Measurements from ENCODE around the gene EN1.

The EN1 gene

DNA sequence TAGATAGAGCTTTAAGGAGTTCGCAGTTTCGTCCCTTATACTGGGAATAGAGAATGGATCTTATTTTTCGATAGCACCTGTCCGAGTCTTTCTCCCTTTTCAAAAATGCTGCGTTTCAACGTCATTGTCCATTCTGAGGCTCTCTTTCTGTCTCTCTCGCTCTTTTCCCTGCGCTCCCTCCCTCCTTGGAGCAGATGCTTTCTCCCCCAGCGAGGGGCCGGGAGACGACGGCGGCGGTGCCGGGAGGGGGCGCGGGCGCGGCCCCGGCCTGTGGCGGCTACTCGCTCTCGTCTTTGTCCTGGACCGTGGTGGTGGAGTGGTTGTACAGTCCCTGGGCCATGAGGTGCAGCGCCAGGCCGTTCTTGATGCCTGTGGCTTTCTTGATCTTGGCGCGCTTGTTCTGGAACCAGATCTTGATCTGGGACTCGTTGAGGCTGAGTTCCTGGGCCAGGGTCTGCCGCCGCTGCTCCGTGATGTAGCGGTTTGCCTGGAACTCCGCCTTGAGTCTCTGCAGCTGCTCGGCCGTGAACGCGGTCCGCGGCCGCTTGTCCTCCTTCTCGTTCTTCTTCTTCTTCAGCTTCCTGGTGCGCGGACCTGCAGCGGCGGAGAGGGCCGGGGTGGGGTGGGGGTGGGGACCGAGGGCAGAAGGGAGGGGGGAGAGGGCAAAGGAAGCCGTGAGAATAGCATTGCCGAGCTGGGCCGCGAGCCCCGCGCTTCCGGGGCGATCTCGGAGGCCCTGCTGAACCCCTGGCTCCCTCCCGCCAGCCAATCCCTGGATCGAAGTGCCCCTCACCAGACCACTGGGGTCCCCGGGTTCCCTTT is 4.6 kb downstream of the EN1 start:
- no peak for DNase-seq

- DNase-seq: no peak
Measured at GRCh38 chr2:118841828-118842461, 5.5 kb downstream of the EN1 start.

- DNase-seq: no peak
Measured at GRCh38 chr2:118841450-118841827, 6.0 kb downstream of the EN1 start.

DNA sequence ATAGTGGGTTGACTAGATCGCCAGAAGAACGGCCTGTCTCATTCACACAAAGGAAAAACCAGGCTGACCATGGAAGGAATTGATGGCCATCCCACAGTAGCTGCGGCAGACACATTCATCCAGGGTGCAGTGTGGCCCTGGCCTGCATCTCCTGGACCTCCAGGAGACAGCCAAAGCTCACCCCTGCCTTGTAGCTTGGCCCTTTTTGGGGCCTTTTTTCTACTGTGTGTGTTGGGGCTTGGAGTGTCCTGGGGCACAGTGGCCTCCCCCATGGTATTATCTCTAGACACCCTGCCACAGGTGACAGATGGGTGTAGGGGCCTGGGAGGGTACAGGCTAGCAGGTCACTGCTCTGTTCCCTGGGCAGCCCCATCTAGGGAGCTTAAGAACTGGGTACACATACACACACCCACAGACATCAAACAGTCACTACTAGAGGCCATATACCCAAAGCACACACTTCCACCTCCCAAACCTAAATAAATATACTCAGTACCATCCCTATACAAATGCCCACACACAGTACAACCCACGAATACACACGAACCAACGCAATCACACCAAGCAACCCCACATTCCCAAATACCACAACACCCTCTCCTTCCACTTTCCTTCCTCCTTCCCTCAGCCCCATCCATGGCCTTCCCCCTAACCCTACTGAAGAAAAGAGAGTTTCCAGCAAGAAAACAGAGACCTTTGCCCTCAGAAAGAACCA is 8.6 kb downstream of the EN1 start:
- DNase-seq: no peak

- no peak for DNase-seq
Measured at GRCh38 chr2:118837621-118838020, 9.8 kb downstream of the EN1 start.

GRCh38 chr2:118837067-118837466 is 10.4 kb downstream of the EN1 start:
- DNase-seq: no peak

- DNase-seq: no peak
Measured at GRCh38 chr2:118836411-118836930, 11.0 kb downstream of the EN1 start.

DNA sequence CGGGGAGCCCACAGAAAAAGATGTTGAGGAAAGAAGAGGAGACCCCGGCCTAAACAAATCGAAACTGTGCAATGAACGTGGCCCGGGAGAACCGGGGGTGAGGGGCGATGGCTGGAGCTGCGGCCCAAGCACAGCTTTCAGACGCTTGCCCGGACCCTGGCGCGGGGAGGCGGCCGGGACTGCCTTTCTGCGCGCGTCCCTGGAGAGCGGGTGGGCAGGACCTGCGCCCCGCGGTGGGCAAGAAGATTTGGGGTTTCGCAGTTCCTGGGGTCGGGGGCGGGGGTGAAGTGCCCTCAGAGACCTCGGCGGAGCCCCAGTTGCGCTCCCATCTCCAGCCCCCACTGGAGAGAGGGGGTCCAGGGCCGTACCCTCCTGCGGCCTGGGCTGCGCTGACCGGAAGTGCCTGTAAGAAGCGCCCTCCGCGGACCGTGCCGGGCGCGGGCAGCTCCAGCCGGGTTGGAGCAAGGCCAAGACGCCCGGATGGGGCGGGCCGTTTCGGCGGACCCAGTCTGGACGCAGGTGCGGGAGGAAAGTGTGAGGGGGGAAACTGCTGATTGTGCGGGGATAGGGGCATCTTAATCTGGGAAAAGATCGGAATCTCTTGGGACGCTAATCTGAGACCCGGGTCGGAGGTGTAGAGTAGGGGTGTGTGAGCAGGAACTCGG is 11.6 kb downstream of the EN1 start:
- DNase-seq: peak in 1 of 2 experiments; percentile 13

GRCh38 chr2:118834901-118835745 is 12.3 kb downstream of the EN1 start:
- DNase-seq: no peak

- no peak for DNase-seq
Measured at GRCh38 chr2:118834440-118834810, 13.0 kb downstream of the EN1 start.

GRCh38 chr2:118833716-118834439 is 13.6 kb downstream of the EN1 start:
- no peak for DNase-seq

- no peak for DNase-seq
Measured at GRCh38 chr2:118832791-118833715, 14.4 kb downstream of the EN1 start.

DNA sequence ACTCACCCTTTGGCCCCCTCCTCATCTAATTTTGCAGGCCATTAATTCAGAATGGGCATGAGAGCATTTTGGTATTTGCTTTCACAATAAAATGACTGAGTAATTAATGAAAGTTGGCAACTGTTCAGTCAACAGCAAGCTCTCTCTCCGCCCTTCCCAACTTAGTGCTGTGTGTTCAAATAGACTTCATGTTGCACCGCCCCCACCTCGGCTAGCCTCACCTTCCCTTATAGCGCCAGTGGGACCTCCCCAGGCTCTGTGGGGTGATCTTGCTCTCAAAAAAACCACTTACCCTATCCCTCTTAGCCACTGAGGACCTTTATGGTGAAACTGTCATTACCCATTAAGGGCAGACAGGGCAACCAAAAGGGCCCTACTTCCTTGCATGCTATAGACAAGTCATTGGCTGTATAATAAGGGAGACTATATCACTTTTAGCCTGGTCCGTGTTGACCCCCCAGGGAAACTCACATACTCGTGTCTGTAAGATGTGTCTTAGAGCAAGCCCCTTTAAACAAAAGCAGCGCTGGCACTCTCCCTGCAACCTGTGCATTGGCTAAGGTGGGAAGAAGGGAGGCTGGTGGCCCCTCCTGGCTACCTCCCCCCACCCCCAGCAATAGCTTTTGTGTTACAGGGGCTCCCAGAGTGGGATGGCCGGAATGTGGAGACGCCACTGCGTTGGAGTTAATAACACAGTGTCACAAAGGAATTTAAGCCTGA is 15.2 kb downstream of the EN1 start:
- no peak for DNase-seq

GRCh38 chr2:118830881-118831280 is 16.6 kb downstream of the EN1 start:
- DNase-seq: no peak

DNA sequence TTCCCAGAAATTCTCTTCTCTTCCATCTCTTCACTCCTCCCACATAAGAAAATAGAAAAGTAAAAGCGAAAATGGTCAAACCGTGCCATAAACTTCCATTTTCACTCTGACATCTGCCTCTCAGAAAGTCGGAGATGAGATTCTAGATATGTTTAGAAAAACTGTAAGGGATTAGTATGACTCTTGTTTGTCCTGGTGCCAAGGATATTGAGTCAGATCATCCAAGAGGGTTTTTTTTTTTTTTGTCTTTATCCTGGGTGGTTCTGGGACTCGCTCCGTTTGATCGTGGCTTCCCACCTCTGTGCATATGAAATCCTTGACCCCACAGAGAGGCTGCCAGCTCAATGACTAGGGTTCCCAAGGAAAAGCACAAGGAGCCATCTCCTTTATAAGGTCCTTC is 17.3 kb downstream of the EN1 start:
- no peak for DNase-seq

DNA sequence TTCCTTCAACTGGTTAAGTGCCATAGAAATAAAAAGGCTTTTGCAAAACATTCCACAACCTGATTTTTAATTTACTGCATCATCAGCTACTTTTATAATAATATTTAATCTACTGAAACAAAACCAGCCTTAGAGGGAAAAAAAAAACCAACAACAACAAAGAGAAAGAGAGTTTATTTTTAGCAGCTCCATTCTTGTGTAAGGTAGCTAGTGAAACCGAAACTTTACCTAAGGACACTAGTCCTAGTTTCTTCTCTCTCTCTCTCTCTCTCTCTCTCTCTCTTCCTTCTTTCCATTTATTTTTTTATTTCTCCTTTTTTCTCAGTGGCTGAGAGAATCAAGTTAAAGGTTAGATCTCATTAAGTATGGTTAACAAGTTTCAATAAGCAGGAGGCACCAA is 21.4 kb downstream of the EN1 start:
- DNase-seq: no peak

DNA sequence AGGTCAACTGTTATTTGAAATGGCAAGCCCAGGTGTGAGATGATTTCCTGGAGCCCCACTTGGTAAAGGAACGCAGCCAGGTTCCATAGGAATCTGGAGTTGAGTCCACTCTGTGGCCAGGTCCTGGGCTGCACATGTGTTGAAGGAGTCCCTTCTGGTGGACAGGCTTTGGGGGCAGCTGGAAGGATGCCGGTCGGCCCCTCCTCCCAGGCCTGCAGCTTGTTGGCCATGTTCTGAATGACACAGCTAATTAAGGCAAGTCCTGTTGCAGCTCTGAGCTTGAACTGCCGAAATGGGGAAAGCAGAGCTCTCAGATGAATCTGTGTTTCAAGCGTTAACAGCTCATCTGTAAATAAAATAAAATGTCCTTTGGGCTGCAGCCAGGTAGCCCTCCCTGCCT is 23.8 kb downstream of the EN1 start:
- DNase-seq: no peak

DNA sequence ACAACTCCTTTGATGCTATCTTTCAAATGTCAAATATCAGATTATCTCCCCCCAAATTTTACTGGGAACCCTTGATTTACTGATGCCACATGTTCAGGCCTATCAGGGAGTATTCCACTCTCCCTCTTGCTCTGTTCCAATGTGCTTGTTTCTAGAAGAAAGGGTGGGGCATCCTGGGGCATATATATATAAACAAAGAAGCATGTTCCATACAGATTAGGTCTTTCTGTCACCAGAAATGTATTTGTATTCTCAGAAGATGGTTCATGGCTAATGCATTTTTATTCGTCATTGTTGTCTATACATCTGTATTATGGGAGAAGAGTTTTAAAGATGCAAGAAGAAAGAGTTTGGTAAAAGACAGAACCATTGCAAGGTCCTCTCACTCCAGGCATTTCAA is 24.9 kb downstream of the EN1 start:
- no peak for DNase-seq

- DNase-seq: no peak
Measured at GRCh38 chr2:118822015-118822414, 25.4 kb downstream of the EN1 start.

- DNase-seq: no peak
Measured at GRCh38 chr2:118817469-118817868, 30.0 kb downstream of the EN1 start.

Measured in SW 1271 (cell line).